ENCODE measurements around the gene MAP2K5.

GRCh38 chr15:67547836-67548235, 5.3 kb downstream of the MAP2K5 start:
- no peak for TF ChIP-seq PBX3 (IDR thresholded peaks at IDR 0.05)
- TF ChIP-seq CTCF (IDR thresholded peaks at IDR 0.05), result no peak
- no peak for TF ChIP-seq RAD21 (conservative IDR thresholded peaks at IDR 0.05 in 1 of 2, IDR thresholded peaks at IDR 0.05 in 1 of 2)
- no peak for TF ChIP-seq EP300 (IDR thresholded peaks at IDR 0.05)
- TF ChIP-seq BCL3 (IDR thresholded peaks at IDR 0.05), result no peak
- no peak for TF ChIP-seq RFX5 (IDR thresholded peaks at IDR 0.05)
